Smooth muscle cell (in vitro differentiated cells): ENCODE measurements around the gene SPNS1. TPM values are rescaled to one million over a fixed set of nuclear protein-coding genes. Genes with fewer than 3 reads are reported as not detected.
"Not testable (repeated sequence)": the region's sequence is repeated elsewhere in the genome, so short reads cannot be mapped to it uniquely, and the experiment has no call there.

Experiments used
- DNase-seq: peaks from one replicate; lab custom pipeline; 2025; ENCODE audit not compliant: unreplicated experiment; lab: John Stamatoyannopoulos, UW
- H2AFZ ChIP-seq: fragments of 200-600 bp; sonication (generic); 2 replicates; pipeline ENCODE4 v1.6.0; 2016; ENCODE audit warnings: antibody characterized with exemption, low read depth, mild to moderate bottlenecking
- H3F3A ChIP-seq: fragments of 200-600 bp; sonication (generic); 2 replicates; pipeline ENCODE4 v1.6.0; 2017; ENCODE audit warnings: antibody characterized with exemption, low read depth
- H3K27ac ChIP-seq: fragments of 200-600 bp; sonication (generic); 2 replicates; pipeline ENCODE4 v1.5.1; 2016; ENCODE audit warnings: low read depth, mild to moderate bottlenecking
- H3K27me3 ChIP-seq: fragments of 200-600 bp; sonication (generic); 2 replicates; pipeline ENCODE4 v1.6.1; 2016; ENCODE audit warnings: low read depth, mild to moderate bottlenecking
- H3K36me3 ChIP-seq: fragments of 200-600 bp; sonication (generic); 2 replicates; pipeline ENCODE4 v1.5.1; 2016; ENCODE audit warnings: low read depth
- H3K4me1 ChIP-seq: fragments of 200-600 bp; sonication (generic); 2 replicates; pipeline ENCODE4 v1.5.1; 2016; ENCODE audit warnings: low read depth
- H3K4me2 ChIP-seq: fragments of 200-600 bp; sonication (generic); 2 replicates; pipeline ENCODE4 v1.6.0; 2016; ENCODE audit warnings: mild to moderate bottlenecking
- H3K4me3 ChIP-seq: fragments of 200-600 bp; sonication (generic); 2 replicates; pipeline ENCODE4 v1.5.1; 2016; ENCODE audit warnings: mild to moderate bottlenecking
- H3K79me2 ChIP-seq: fragments of 200-600 bp; sonication (generic); 2 replicates; pipeline ENCODE4 v1.6.0; 2016; ENCODE audit warnings: low read depth, mild to moderate bottlenecking
- H3K9ac ChIP-seq: fragments of 200-600 bp; sonication (generic); 2 replicates; pipeline ENCODE4 v1.6.0; 2016; ENCODE audit warnings: low read depth
- H3K9me3 ChIP-seq: fragments of 200-600 bp; sonication (generic); replicated peaks from 2 replicates; pipeline ENCODE4 v1.5.1; 2016; ENCODE audit warnings: low read depth
- H4K20me1 ChIP-seq: fragments of 200-600 bp; sonication (generic); 2 replicates; pipeline ENCODE4 v1.6.0; 2016; ENCODE audit warnings: low read depth
- WGBS: methylation state at CpG from one replicate; pipeline ENCODE4 v1.1.7; 2016; ENCODE audit warnings: low lambda C conversion rate; 5-methylcytosine and 5-hydroxymethylcytosine counted together
- polyA plus RNA-seq: library from polyadenylated mRNA; unstranded; fragments of >200 nt; fragmentation: Nextera tagmentation; extraction: Ambion mirVana; gene quantifications from 2 replicates; pipeline ENCODE4 v1.2.1, GENCODE V29; 2016
- total RNA-seq: library from RNA; depleted of rRNA; stranded (reverse); fragments of >200 nt; gene quantifications from 2 replicates; pipeline ENCODE4 v1.2.3, GENCODE V29; 2014
- TF ChIP-seq, protein P1 (sequence below): fragments of 200-600 bp; sonication (generic); IDR thresholded peaks from 2 replicates; pipeline ENCODE4 v1.5.1; 2017; ENCODE audit warnings: borderline replicate concordance, mild to moderate bottlenecking, antibody characterized with exemption; ENCODE audit not compliant: insufficient read depth, poor library complexity, severe bottlenecking

Gene SPNS1
- total and polyA plus RNA-seq, 2 experiments from 2014 or later: 28.6 to 109 TPM

DNA sequence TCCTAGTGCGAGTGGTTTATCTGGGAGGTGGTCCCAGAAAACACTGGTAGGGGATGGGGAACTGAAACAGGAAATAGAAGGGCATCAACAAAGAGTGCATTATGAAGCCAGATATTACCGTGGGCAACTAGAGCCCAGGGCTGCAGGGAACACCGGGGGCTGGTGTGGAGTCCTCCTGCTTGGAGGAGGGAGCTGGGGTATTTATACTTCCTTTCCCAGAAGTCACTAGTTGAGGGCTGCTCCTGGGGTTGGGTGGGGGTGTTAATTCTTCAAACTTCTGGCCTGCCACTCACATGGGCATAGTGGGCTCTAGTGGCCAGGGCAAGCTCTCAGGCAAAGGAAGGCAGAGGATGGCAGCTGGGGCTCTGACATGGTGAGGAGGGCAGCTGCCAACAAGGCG is 25.0 kb downstream of the SPNS1 start:
- Histone ChIP-seq H3K9ac (no peak overlapping the region), H4K20me1 (no peaks in the 10 kb centered on the region), H3K27me3 (no peaks in the 10 kb centered on the region), H3K4me2 (no peak overlapping the region), H3K79me2 (no peaks in the 10 kb centered on the region), H3K36me3 (no peaks in the 10 kb centered on the region), H3K4me3 (no peak overlapping the region), H3K9me3 (no peaks in the 10 kb centered on the region), H3F3A (no peaks in the 10 kb centered on the region), H2AFZ (no peak overlapping the region), H3K4me1 (no peaks in the 10 kb centered on the region), H3K27ac (no peak overlapping the region)
- WGBS: 88% methylated on average over 4 of the region's 4 CpGs
- DNase-seq: no peak
- TF ChIP-seq, protein P1, sequence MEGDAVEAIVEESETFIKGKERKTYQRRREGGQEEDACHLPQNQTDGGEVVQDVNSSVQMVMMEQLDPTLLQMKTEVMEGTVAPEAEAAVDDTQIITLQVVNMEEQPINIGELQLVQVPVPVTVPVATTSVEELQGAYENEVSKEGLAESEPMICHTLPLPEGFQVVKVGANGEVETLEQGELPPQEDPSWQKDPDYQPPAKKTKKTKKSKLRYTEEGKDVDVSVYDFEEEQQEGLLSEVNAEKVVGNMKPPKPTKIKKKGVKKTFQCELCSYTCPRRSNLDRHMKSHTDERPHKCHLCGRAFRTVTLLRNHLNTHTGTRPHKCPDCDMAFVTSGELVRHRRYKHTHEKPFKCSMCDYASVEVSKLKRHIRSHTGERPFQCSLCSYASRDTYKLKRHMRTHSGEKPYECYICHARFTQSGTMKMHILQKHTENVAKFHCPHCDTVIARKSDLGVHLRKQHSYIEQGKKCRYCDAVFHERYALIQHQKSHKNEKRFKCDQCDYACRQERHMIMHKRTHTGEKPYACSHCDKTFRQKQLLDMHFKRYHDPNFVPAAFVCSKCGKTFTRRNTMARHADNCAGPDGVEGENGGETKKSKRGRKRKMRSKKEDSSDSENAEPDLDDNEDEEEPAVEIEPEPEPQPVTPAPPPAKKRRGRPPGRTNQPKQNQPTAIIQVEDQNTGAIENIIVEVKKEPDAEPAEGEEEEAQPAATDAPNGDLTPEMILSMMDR: no peak

DNA sequence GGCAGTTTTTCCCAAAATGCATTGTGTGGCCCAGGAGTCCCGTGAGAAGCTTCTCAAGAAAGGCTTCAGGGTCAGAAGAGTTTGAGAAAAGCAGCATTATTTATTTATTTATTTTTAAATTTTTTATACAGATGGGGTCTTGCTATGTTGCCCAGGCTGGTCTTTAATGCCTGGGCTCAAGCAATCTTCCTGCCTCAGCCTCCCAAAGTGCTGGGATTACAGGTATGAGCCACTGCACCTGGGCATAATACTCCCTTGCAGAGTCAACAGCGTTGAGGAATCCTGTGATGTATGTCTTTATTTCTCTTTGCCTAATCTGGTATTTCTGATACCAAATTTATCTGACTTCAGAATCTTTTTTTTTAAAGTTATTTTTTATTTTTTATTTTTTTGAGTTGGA is 25.4 kb downstream of the SPNS1 start:
- WGBS: 87% methylated on average over 2 of the region's 2 CpGs
- no peaks in the 10 kb centered on the region for H3K9me3 ChIP-seq
- no peaks in the 10 kb centered on the region for H3K4me1 ChIP-seq
- no peaks in the 10 kb centered on the region for H3K27me3 ChIP-seq
- no peaks in the 10 kb centered on the region for H3F3A ChIP-seq
- H4K20me1 ChIP-seq: no peaks in the 10 kb centered on the region
- no peaks in the 10 kb centered on the region for H3K79me2 ChIP-seq
- no peak overlapping the region for H2AFZ ChIP-seq
- no peak overlapping the region for H3K9ac ChIP-seq
- no peak overlapping the region for H3K4me2 ChIP-seq
- TF ChIP-seq, protein P1: no peak
- no peak overlapping the region for H3K4me3 ChIP-seq
- no peaks in the 10 kb centered on the region for H3K36me3 ChIP-seq
- H3K27ac ChIP-seq: no peak overlapping the region
- no peak for DNase-seq

DNA sequence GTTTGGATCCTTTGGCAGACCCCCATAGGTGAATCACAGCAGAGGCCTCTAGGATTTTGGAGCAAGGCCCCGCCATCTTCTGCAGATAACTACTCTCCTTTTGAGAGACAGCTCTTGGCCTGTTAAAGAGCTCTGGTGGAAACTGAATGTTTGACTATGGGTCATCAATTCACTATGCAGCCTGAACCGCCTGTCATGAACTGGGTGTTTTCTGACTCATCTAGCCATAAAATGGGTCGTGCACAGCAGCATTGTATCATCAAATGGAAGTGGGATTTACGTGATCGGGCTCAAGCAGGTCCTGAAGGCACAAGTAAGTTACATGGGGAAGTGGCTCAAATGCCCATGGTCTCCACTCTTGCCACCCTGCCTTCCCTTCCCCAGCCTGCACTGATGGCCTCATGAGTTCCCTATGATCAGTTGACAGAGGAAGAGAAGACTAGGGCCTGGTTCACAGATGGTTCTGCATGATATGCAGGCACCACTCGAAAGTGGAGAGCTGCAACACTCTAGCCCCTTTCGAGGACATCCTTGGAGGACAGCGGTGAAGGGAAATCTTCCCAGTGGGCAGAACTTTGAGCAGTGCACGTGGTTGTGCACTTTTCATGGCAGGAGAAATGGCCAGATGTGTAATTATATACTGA is 30.0 kb downstream of the SPNS1 start:
- H3K79me2 ChIP-seq, H3F3A ChIP-seq, H3K27me3 ChIP-seq, H3K4me3 ChIP-seq, DNase-seq, H3K4me1 ChIP-seq, H3K9ac ChIP-seq, H3K4me2 ChIP-seq, H4K20me1 ChIP-seq, H3K27ac ChIP-seq, H3K36me3 ChIP-seq, H2AFZ ChIP-seq, H3K9me3 ChIP-seq: not testable (repeated sequence)
- 68% methylated on average over 9 of the region's 9 CpGs for WGBS

- Histone ChIP-seq H3K27ac (no peak overlapping the region), H3K79me2 (no peaks in the 10 kb centered on the region), H3K4me3 (no peak overlapping the region), H3K27me3 (no peaks in the 10 kb centered on the region), H3K4me2 (no peak overlapping the region), H3K4me1 (no peaks in the 10 kb centered on the region), H4K20me1 (no peaks in the 10 kb centered on the region), H3K9me3 (no peaks in the 10 kb centered on the region), H2AFZ (no peak overlapping the region), H3K36me3 (no peaks in the 10 kb centered on the region), H3K9ac (no peak overlapping the region), H3F3A (no peaks in the 10 kb centered on the region)
- no peak for DNase-seq
- TF ChIP-seq, protein P1: no peak
- 79% methylated on average over 10 of the region's 10 CpGs for WGBS
Measured at GRCh38 chr16:29007730-29008593, 33.4 kb downstream of the SPNS1 start.
